A673 (cell line): ENCODE results near the gene PLCB2.

Experiments
- EZH2 ChIP-seq: fragments of 200-600 bp; sonication (generic); IDR thresholded peaks from 2 replicates; pipeline ENCODE4 v1.6.1; 2017; ENCODE audit warnings: borderline replicate concordance, low read depth, mild to moderate bottlenecking, mixed read lengths, antibody characterized with exemption, low read length; ENCODE audit not compliant: poor library complexity, severe bottlenecking
- TF ChIP-seq, protein P1 (sequence below): fragments of 300-800, 200-600 bp; sonication (generic); conservative IDR thresholded peaks from 2 replicates; pipeline ENCODE4 v1.5.1; 2017; ENCODE audit warnings: low read depth, mild to moderate bottlenecking, antibody characterized with exemption, low read length, moderate library complexity, mixed read lengths

DNA sequence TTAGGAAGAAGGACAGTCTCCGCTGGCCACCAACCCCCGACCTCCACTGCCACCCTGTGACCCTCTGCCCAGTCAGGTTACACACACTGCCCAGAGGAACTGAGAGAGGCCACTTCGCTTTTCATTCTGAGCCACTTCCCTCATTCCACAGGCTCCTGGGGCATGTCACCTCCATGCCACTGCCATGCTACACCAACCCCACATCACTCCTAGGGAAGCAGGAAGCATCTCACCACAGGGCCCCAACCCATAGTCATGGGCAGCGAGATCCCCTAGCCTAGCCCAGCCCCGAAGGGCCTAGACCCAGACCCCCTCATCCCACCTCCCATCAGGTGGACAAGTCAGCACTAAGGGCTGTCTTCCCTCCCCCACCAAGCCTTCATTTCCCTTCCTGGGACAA lies 1.4 kb downstream of the PLCB2 start:
- TF ChIP-seq, protein P1, sequence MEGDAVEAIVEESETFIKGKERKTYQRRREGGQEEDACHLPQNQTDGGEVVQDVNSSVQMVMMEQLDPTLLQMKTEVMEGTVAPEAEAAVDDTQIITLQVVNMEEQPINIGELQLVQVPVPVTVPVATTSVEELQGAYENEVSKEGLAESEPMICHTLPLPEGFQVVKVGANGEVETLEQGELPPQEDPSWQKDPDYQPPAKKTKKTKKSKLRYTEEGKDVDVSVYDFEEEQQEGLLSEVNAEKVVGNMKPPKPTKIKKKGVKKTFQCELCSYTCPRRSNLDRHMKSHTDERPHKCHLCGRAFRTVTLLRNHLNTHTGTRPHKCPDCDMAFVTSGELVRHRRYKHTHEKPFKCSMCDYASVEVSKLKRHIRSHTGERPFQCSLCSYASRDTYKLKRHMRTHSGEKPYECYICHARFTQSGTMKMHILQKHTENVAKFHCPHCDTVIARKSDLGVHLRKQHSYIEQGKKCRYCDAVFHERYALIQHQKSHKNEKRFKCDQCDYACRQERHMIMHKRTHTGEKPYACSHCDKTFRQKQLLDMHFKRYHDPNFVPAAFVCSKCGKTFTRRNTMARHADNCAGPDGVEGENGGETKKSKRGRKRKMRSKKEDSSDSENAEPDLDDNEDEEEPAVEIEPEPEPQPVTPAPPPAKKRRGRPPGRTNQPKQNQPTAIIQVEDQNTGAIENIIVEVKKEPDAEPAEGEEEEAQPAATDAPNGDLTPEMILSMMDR, result no peak
- TF ChIP-seq EZH2, result no peak
